Ascending aorta (tissue), 2 donors: ENCODE data around the gene ARFGAP3. TPM values are rescaled to one million over a fixed set of nuclear protein-coding genes. Genes with fewer than 3 reads are reported as not detected.

ENCODE experiments used
- DNase-seq, 2 donors: peaks; one replicate each; pipeline ENCODE4 v3.0.0-alpha.2; 2019; ENCODE audit warnings: low spot score in 2 of 2
- H3K27ac ChIP-seq, 2 donors: fragments of 200-600 bp; sonication (generic); one replicate each; pipeline ENCODE4 v1.5.1; 2016 to 2017; ENCODE audit warnings: mild to moderate bottlenecking in 1 of 2
- H3K27me3 ChIP-seq: fragments of 200-600 bp; sonication (generic); one replicate; pipeline ENCODE4 v1.5.1; 2017
- H3K36me3 ChIP-seq, 2 donors: fragments of 200-600 bp; sonication (generic); one replicate each; pipeline ENCODE4 v1.5.1; 2016
- H3K4me1 ChIP-seq, 2 donors: fragments of 200-600 bp; sonication (generic); one replicate each; pipeline ENCODE4 v1.5.1; 2016 to 2017; ENCODE audit warnings: mild to moderate bottlenecking in 1 of 2
- H3K4me3 ChIP-seq, 2 donors: fragments of 200-600 bp; sonication (generic); one replicate each; pipeline ENCODE4 v1.5.1; 2016 to 2017; ENCODE audit warnings: mild to moderate bottlenecking in 1 of 2
- H3K9me3 ChIP-seq, 2 donors: fragments of 200-600 bp; sonication (generic); one replicate each; pipeline ENCODE4 v1.5.1; 2016
- intact Hi-C: fragments of 100-400 bp; cut with DNase I; formaldehyde crosslinking; loops from one replicate; pipeline ENCODE4 v1.15.1; 2023
- total RNA-seq: library from RNA; depleted of rRNA; stranded (reverse); fragments of >200 nt; gene quantifications from one replicate; pipeline ENCODE4 v1.1.0, GENCODE V29; 2016
- TF ChIP-seq, protein P1 (sequence below), 3 experiments: fragments of 200-600 bp in 2 of 3; fragments of 450-650 bp in 1 of 3; sonication (generic) in 2 of 3; IDR thresholded peaks; one replicate each; pipeline ENCODE4 v1.5.1; 2016 to 2019; ENCODE audit warnings: antibody characterized with exemption in 3 of 3, mild to moderate bottlenecking in 1 of 3, moderate library complexity in 1 of 3

ARFGAP3 gene
- total RNA-seq, 1 donor from 2014 or later: 21.6 TPM

DNA sequence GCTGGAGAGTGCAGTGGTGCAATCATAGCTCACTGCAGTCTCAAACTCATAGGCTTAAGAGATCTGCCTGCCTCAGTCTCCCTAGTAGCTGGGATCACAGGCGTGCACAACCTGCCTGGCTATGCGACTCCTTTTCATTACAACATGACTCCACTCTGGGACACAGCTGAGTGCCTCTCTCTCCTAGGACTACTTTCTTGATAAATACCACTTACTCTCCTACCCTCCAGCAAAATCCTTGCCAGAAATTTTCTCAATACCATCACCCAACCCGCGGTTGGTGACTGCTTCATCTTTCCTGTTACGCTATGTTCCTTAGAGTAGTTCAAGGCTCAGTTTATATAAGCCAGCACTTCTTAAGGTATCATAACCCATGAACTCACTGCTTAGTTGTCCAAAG lies 26.9 kb downstream of the ARFGAP3 start:
- no peaks in the 10 kb centered on the region for H3K9me3 ChIP-seq
- TF ChIP-seq, protein P1, sequence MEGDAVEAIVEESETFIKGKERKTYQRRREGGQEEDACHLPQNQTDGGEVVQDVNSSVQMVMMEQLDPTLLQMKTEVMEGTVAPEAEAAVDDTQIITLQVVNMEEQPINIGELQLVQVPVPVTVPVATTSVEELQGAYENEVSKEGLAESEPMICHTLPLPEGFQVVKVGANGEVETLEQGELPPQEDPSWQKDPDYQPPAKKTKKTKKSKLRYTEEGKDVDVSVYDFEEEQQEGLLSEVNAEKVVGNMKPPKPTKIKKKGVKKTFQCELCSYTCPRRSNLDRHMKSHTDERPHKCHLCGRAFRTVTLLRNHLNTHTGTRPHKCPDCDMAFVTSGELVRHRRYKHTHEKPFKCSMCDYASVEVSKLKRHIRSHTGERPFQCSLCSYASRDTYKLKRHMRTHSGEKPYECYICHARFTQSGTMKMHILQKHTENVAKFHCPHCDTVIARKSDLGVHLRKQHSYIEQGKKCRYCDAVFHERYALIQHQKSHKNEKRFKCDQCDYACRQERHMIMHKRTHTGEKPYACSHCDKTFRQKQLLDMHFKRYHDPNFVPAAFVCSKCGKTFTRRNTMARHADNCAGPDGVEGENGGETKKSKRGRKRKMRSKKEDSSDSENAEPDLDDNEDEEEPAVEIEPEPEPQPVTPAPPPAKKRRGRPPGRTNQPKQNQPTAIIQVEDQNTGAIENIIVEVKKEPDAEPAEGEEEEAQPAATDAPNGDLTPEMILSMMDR (IDR thresholded peaks at IDR 0.05): no peak
- H3K27ac ChIP-seq: no peak overlapping the region
- H3K4me1 ChIP-seq: no peaks in the 10 kb centered on the region
- no peak overlapping the region for H3K4me3 ChIP-seq
- no peaks in the 10 kb centered on the region for H3K27me3 ChIP-seq
- H3K36me3 ChIP-seq: peaks cover 92 to 96% of the 10 kb centered on the region in 2 donors
- DNase-seq: no peak
- intact Hi-C loops: no loop called here

DNA sequence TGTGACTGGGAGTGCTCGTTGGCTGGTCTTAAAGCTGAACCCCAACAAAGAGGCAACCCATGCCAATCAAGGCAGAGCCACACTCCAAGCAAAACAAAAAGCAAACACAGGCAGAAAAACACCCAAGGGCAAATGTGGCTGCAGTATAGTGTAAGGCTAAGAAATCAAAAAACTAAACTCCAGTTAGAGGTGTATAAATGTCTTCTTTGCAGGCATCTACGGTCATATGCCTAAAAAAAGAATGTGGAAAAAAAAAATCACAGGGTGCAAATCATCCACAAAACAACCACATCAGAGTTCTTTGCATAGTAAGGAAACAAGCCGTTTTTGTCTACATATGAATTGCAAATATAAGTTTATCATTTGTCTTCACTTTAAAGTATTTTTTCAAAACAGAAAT lies 27.8 kb downstream of the ARFGAP3 start:
- Histone ChIP-seq H3K4me3 (no peak overlapping the region), H3K27me3 (no peaks in the 10 kb centered on the region), H3K36me3 (peaks cover 90 to 96% of the 10 kb centered on the region in 2 donors), H3K4me1 (no peaks in the 10 kb centered on the region), H3K9me3 (no peaks in the 10 kb centered on the region), H3K27ac (no peak overlapping the region)
- TF ChIP-seq, protein P1 (IDR thresholded peaks at IDR 0.05): no peak
- DNase-seq: no peak
- intact Hi-C loops: no loop called here

DNA sequence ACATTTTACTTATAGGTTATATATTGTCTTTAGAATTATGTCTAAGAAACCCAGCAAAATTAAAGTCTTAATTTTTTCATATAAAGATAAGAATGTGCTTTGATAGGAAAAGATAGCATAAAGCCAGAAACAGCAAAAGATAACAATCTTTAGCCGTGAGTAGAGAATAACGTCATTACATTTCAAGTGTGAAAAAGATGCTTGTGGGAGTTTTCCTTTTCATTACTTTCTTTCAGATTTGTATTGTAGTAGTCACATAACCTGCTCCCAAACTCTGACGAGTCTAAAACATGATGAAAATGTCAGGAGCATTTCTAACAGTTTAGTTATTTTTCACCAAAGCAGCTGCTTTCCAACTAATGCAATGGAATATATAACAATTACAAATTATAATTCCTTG lies 31.3 kb downstream of the ARFGAP3 start:
- peaks cover 79 to 96% of the 10 kb centered on the region in 2 donors for H3K36me3 ChIP-seq
- DNase-seq: no peak
- H3K27ac ChIP-seq: no peak overlapping the region
- no peaks in the 10 kb centered on the region for H3K9me3 ChIP-seq
- TF ChIP-seq, protein P1 (IDR thresholded peaks at IDR 0.05): no peak
- intact Hi-C loops: no loop called here
- no peak overlapping the region for H3K4me3 ChIP-seq
- H3K4me1 ChIP-seq: no peaks in the 10 kb centered on the region
- H3K27me3 ChIP-seq: no peaks in the 10 kb centered on the region

DNA sequence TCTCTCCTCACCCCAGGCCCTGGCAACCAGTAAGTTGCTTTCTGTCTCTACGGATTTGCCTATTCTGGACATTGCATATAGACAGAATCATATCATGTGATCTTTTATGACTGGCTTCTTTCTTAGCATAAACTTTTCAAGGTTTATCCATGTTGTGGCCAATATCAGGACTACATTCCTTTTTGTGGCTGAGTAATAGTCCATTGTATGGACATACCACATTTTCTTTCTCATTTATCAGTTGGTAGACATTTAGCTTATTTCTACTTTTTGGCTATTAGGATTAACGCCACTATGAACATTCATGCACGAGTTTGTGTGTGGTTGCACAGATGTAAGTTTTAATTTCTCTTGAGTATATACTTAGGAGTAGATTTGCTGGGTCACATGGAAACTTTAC lies 35.7 kb downstream of the ARFGAP3 start:
- TF ChIP-seq, protein P1 (IDR thresholded peaks at IDR 0.05): no peak
- no peak overlapping the region for H3K4me3 ChIP-seq
- intact Hi-C loops: no loop called here
- no peaks in the 10 kb centered on the region for H3K4me1 ChIP-seq
- H3K27me3 ChIP-seq: no peaks in the 10 kb centered on the region
- DNase-seq: no peak
- H3K36me3 ChIP-seq: peaks cover 44 to 61% of the 10 kb centered on the region in 2 donors
- H3K27ac ChIP-seq: no peak overlapping the region
- no peaks in the 10 kb centered on the region for H3K9me3 ChIP-seq

DNA sequence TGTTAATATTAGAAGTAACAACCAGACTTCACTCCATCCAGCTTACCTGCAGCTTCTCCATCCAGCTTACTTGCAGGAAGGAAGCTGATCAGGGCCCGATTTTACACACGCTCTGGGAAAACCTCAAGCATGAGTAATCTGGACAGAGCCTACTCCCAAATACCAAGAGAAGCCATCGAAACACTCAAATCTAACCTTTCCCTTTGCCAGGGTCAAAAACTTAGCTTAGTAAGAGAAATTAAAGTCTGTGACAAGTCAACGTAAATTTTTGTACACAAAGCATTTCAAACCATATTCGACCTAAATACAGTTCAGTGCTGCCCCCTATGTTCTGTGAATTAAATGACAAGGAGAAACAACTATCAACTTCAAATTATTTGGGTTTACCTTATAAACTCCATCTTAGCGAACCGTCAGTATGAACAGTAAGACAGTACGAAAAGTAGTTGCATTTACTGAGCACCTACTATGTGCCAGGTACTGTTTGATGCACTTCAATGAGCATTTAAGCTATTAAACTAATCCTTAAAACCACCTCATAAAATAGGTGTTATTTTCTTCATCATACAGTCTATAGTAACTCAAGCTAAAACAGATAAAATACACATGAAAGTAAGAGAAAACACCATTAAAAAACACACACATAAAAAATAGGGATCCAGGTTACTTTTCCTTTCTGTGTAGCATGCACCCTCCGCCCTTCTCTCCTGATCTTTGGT lies 36.9 kb downstream of the ARFGAP3 start:
- DNase-seq: peak in 1 of 2 donors; percentile 27
- Histone ChIP-seq H3K27me3 (no peaks in the 10 kb centered on the region), H3K36me3 (peaks cover 45 to 61% of the 10 kb centered on the region in 2 donors), H3K27ac (no peak overlapping the region), H3K9me3 (no peaks in the 10 kb centered on the region), H3K4me3 (no peak overlapping the region), H3K4me1 (no peaks in the 10 kb centered on the region)
- intact Hi-C loops: no loop called here
- TF ChIP-seq, protein P1 (IDR thresholded peaks at IDR 0.05): peak in 2 of 3 experiments; percentile 51 to 55
